ENCODE data around the gene MXD4. TPM values are rescaled to one million over a fixed set of nuclear protein-coding genes. Genes with fewer than 3 reads are reported as not detected.

Gene MXD4
- total and polyA plus RNA-seq, 2 of the 13 experiments (the other 11 are each of a cell fraction or from before 2014, with no cell fraction given) = 29.0 to 31.3 TPM

DNA sequence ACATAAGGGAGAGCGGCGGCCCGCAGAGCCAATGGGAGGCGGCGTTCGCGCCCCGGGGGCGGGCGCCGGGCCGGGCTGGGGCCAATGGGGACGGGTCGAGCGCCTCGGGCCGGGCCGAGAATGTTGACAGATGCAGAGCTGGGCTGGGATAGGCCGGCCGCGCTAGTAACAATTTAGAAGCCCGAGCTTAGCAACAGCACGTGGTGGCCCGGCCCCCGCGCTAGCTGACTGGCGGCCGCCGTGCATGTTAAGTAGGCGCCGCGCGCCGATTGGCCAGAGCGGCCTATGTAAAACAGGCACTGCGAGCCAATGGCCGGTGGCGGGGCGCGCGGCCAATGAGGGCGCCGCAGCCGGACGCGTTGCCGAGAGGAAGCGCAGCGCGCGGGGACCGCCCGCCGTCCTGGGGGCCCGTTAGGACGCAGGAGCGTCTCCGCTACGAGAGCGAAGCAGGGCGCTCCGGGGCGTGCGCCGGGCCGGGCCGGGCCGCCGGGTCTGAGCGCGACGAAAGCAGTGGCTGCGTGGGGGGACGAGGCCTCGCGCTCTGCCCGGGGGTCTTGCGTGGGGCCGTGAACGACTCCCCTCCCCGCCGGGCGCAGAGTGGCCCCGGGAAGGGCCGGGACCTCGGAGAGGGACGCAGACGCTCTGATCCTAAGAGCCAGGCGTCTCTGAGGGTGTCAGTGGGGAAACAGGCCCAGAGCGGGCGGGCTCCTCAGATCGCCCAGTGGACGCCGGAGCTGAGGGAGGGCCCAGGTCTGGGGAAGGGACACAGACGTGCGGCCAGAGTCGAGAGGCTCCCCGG is 435 bp upstream of the MXD4 start (continued):
- TF ChIP-seq, protein P1, sequence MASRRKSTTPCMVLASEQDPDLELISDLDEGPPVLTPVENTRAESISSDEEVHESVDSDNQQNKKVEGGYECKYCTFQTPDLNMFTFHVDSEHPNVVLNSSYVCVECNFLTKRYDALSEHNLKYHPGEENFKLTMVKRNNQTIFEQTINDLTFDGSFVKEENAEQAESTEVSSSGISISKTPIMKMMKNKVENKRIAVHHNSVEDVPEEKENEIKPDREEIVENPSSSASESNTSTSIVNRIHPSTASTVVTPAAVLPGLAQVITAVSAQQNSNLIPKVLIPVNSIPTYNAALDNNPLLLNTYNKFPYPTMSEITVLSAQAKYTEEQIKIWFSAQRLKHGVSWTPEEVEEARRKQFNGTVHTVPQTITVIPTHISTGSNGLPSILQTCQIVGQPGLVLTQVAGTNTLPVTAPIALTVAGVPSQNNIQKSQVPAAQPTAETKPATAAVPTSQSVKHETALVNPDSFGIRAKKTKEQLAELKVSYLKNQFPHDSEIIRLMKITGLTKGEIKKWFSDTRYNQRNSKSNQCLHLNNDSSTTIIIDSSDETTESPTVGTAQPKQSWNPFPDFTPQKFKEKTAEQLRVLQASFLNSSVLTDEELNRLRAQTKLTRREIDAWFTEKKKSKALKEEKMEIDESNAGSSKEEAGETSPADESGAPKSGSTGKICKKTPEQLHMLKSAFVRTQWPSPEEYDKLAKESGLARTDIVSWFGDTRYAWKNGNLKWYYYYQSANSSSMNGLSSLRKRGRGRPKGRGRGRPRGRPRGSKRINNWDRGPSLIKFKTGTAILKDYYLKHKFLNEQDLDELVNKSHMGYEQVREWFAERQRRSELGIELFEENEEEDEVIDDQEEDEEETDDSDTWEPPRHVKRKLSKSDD (CRISPR knock-in tag; IDR thresholded peaks at IDR 0.05; ENCODE audit: low read depth) = peak; percentile 62; the same call in 1 of the 2 replicates
- TF ChIP-seq IKZF4 (CRISPR knock-in tag; IDR thresholded peaks at IDR 0.05; ENCODE audit: borderline replicate concordance, low read depth, not compliant biosample characterization) (peak; percentile 59), MXI1 (IDR thresholded peaks at IDR 0.05; ENCODE audit: borderline replicate concordance, low read depth, low read length) (peak; percentile 81; the same call in 1 of the 3 replicates), YEATS2 (CRISPR knock-in tag; IDR thresholded peaks at IDR 0.05; ENCODE audit: borderline replicate concordance) (no peak), CENPT (CRISPR knock-in tag; IDR thresholded peaks at IDR 0.05; ENCODE audit: low read depth) (0 out of 2 replicates have a peak, but pooled peaks have one; percentile 56), NFYC (CRISPR knock-in tag; IDR thresholded peaks at IDR 0.05) (peak; percentile 89), ZNF12 (CRISPR knock-in tag; IDR thresholded peaks at IDR 0.05) (no peak), TARDBP (CRISPR knock-in tag; IDR thresholded peaks at IDR 0.05) (peak; percentile 71; the same call in 1 of the 2 replicates), KLF9 (CRISPR knock-in tag; IDR thresholded peaks at IDR 0.05; ENCODE audit: low read depth) (no peak), TBL1XR1 (IDR thresholded peaks at IDR 0.05; ENCODE audit: borderline replicate concordance, low read length, partially characterized antibody) (no peak), FOXC1 (CRISPR knock-in tag; IDR thresholded peaks at IDR 0.05; ENCODE audit: borderline replicate concordance) (peak; percentile 94), KAT8 (CRISPR knock-in tag; IDR thresholded peaks at IDR 0.05) (peak; percentile 42; the same call in 1 of the 2 replicates), BHLHE40 (IDR thresholded peaks at IDR 0.05; ENCODE audit: low read length) (no peak), SMAD3 (CRISPR knock-in tag; IDR thresholded peaks at IDR 0.05) (peak; percentile 38; the same call in 1 of the 2 replicates), ZFP90 (CRISPR knock-in tag; IDR thresholded peaks at IDR 0.05; ENCODE audit: borderline replicate concordance) (no peak; the same call in 1 of the 2 replicates), ZNF33A (CRISPR knock-in tag; IDR thresholded peaks at IDR 0.05; ENCODE audit: borderline replicate concordance) (no peak), POLR2G (IDR thresholded peaks at IDR 0.05; ENCODE audit: low read depth, low read length) (peak; percentile 92), ZNF343 (CRISPR knock-in tag; IDR thresholded peaks at IDR 0.05) (peak; percentile 87)
- TF ChIP-seq, protein P2, sequence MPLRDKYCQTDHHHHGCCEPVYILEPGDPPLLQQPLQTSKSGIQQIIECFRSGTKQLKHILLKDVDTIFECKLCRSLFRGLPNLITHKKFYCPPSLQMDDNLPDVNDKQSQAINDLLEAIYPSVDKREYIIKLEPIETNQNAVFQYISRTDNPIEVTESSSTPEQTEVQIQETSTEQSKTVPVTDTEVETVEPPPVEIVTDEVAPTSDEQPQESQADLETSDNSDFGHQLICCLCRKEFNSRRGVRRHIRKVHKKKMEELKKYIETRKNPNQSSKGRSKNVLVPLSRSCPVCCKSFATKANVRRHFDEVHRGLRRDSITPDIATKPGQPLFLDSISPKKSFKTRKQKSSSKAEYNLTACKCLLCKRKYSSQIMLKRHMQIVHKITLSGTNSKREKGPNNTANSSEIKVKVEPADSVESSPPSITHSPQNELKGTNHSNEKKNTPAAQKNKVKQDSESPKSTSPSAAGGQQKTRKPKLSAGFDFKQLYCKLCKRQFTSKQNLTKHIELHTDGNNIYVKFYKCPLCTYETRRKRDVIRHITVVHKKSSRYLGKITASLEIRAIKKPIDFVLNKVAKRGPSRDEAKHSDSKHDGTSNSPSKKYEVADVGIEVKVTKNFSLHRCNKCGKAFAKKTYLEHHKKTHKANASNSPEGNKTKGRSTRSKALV (CRISPR knock-in tag; IDR thresholded peaks at IDR 0.05) = peak; percentile 94
- TF ChIP-seq, protein P3, sequence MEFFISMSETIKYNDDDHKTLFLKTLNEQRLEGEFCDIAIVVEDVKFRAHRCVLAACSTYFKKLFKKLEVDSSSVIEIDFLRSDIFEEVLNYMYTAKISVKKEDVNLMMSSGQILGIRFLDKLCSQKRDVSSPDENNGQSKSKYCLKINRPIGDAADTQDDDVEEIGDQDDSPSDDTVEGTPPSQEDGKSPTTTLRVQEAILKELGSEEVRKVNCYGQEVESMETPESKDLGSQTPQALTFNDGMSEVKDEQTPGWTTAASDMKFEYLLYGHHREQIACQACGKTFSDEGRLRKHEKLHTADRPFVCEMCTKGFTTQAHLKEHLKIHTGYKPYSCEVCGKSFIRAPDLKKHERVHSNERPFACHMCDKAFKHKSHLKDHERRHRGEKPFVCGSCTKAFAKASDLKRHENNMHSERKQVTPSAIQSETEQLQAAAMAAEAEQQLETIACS (CRISPR knock-in tag; IDR thresholded peaks at IDR 0.05) = no peak
- TF ChIP-seq, protein P4, sequence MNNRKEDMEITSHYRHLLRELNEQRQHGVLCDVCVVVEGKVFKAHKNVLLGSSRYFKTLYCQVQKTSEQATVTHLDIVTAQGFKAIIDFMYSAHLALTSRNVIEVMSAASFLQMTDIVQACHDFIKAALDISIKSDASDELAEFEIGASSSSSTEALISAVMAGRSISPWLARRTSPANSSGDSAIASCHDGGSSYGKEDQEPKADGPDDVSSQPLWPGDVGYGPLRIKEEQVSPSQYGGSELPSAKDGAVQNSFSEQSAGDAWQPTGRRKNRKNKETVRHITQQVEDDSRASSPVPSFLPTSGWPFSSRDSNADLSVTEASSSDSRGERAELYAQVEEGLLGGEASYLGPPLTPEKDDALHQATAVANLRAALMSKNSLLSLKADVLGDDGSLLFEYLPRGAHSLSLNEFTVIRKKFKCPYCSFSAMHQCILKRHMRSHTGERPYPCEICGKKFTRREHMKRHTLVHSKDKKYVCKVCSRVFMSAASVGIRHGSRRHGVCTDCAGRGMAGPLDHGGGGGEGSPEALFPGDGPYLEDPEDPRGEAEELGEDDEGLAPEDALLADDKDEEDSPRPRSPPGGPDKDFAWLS (CRISPR knock-in tag; IDR thresholded peaks at IDR 0.05; ENCODE audit: borderline replicate concordance) = 0 out of 2 replicates have a peak, but pooled peaks have one; percentile 58

All from HepG2 (cell line).